C4-2B (cell line): ENCODE results near the gene RASAL2.

Source experiments
- ZFX ChIP-seq: fragments of 450-650 bp; IDR thresholded peaks from 2 replicates; pipeline ENCODE4 v1.6.1; 2017
- TF ChIP-seq, protein P1 (sequence below): fragments of 450-650 bp; conservative IDR thresholded peaks from 2 replicates; pipeline ENCODE4 v1.5.1; 2017; ENCODE audit warnings: mild to moderate bottlenecking

- TF ChIP-seq, protein P1, sequence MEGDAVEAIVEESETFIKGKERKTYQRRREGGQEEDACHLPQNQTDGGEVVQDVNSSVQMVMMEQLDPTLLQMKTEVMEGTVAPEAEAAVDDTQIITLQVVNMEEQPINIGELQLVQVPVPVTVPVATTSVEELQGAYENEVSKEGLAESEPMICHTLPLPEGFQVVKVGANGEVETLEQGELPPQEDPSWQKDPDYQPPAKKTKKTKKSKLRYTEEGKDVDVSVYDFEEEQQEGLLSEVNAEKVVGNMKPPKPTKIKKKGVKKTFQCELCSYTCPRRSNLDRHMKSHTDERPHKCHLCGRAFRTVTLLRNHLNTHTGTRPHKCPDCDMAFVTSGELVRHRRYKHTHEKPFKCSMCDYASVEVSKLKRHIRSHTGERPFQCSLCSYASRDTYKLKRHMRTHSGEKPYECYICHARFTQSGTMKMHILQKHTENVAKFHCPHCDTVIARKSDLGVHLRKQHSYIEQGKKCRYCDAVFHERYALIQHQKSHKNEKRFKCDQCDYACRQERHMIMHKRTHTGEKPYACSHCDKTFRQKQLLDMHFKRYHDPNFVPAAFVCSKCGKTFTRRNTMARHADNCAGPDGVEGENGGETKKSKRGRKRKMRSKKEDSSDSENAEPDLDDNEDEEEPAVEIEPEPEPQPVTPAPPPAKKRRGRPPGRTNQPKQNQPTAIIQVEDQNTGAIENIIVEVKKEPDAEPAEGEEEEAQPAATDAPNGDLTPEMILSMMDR = no peak
- no peak for TF ChIP-seq ZFX
Observed at GRCh38 chr1:178291166-178291565, 197.3 kb downstream of the RASAL2 start.
